Measurements from ENCODE around the gene CBFA2T2.
"Not testable (repeated sequence)": the region's sequence is repeated elsewhere in the genome, so short reads cannot be mapped to it uniquely, and the experiment has no call there.

CBFA2T2 gene

DNA sequence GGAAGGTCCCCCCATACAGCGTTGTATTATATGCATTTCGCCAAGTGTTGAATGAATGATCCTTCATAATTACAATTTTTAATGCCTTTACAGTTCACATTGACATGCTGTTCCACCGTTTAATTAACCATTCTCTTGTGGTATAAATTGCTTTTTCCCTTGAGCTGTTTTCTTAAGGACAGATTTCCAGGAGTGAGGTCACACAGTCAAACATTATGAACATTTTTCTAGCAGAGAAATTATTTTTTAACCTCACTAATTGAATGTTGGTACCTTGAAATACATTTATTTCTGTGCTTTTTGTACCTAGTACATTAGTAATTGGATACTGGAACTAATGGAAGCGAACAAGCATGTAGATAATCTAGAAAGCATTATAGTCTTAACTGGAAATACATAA, 95.5 kb downstream of the CBFA2T2 start:
- Histone ChIP-seq H3K27me3 (replicated peaks in 2 of 5; ENCODE audit: control insufficient read depth in 4 of 5, insufficient read depth in 5 of 5, low read length in 4 of 5) (no peaks in the 10 kb centered on the region), H3K9me3 (ENCODE audit: control extremely low read depth in 1 of 5, control insufficient read depth in 4 of 5, insufficient read depth in 2 of 5, low read depth in 1 of 5, low read length in 4 of 5) (no peaks in the 10 kb centered on the region), H3K36me3 (ENCODE audit: control insufficient read depth in 4 of 4, insufficient read depth in 4 of 4, low read length in 3 of 4) (no peaks in the 10 kb centered on the region), H3K27ac (ENCODE audit: insufficient read depth in 1 of 2, low read depth in 1 of 2, low read length in 2 of 2, poor library complexity in 1 of 2, severe bottlenecking in 2 of 2) (no peak overlapping the region), H3K4me1 (ENCODE audit: control extremely low read depth in 1 of 4, control insufficient read depth in 4 of 4, insufficient read depth in 4 of 4, low read length in 3 of 4) (no peaks in the 10 kb centered on the region), H3K4me3 (ENCODE audit: control insufficient read depth in 1 of 7, extremely low read depth in 1 of 7, insufficient read depth in 4 of 7, low read depth in 2 of 7, low read length in 6 of 7) (no peak overlapping the region)
- CTCF ChIA-PET = no interaction called here
- no CpG with 5 or more reads among the region's 4 CpGs for WGBS (ENCODE audit: insufficient coverage)
- DNase-seq = no peak
- POLR2A ChIA-PET = no interaction called here

GRCh38 chr20:33589059-33589458, 99.2 kb downstream of the CBFA2T2 start:
- Histone ChIP-seq H3K27ac (ENCODE audit: insufficient read depth in 1 of 2, low read depth in 1 of 2, low read length in 2 of 2, poor library complexity in 1 of 2, severe bottlenecking in 2 of 2) (no peak overlapping the region), H3K4me1 (ENCODE audit: control extremely low read depth in 1 of 4, control insufficient read depth in 4 of 4, insufficient read depth in 4 of 4, low read length in 3 of 4) (no peaks in the 10 kb centered on the region), H3K36me3 (ENCODE audit: control insufficient read depth in 4 of 4, insufficient read depth in 4 of 4, low read length in 3 of 4) (no peaks in the 10 kb centered on the region), H3K9me3 (ENCODE audit: control extremely low read depth in 1 of 5, control insufficient read depth in 4 of 5, insufficient read depth in 2 of 5, low read depth in 1 of 5, low read length in 4 of 5) (no peaks in the 10 kb centered on the region), H3K27me3 (replicated peaks in 2 of 5; ENCODE audit: control insufficient read depth in 4 of 5, insufficient read depth in 5 of 5, low read length in 4 of 5) (no peaks in the 10 kb centered on the region), H3K4me3 (ENCODE audit: control insufficient read depth in 1 of 7, extremely low read depth in 1 of 7, insufficient read depth in 4 of 7, low read depth in 2 of 7, low read length in 6 of 7) (no peak overlapping the region)
- POLR2A ChIA-PET = no interaction called here
- CTCF ChIA-PET = interaction anchor here (0.8 to 1.8 kb wide), 4 partner anchors 12 to 79 kb away, joined by 3 to 5 read pairs (median 3); no protein-coding TSS in a partner anchor
- DNase-seq = no peak

DNA sequence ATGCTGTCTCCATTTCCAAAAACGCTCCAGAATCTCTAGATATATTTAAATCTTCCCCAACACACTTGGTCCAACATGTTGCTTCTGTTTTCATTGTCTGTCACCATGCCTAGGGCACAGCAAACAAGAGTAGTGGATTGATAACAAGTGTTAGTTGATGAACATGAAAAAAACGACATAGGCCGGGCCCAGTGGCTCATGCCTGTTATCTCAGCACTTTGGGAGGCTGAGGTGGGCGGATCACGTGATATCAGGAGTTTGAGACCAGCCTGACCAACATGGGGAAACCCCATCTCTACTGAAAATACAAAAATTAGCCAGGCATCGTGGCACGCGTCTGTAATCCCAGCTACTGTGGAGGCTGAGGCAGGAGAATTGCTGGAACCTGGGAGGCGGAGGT, 102.0 kb downstream of the CBFA2T2 start:
- H3K27ac ChIP-seq (ENCODE audit: insufficient read depth in 1 of 2, low read depth in 1 of 2, low read length in 2 of 2, poor library complexity in 1 of 2, severe bottlenecking in 2 of 2); H3K4me3 ChIP-seq (ENCODE audit: control insufficient read depth in 1 of 7, extremely low read depth in 1 of 7, insufficient read depth in 4 of 7, low read depth in 2 of 7, low read length in 6 of 7); H3K9me3 ChIP-seq (ENCODE audit: control extremely low read depth in 1 of 5, control insufficient read depth in 4 of 5, insufficient read depth in 2 of 5, low read depth in 1 of 5, low read length in 4 of 5); CTCF ChIA-PET; POLR2A ChIA-PET; H3K4me1 ChIP-seq (ENCODE audit: control extremely low read depth in 1 of 4, control insufficient read depth in 4 of 4, insufficient read depth in 4 of 4, low read length in 3 of 4); H3K27me3 ChIP-seq (replicated peaks in 2 of 5; ENCODE audit: control insufficient read depth in 4 of 5, insufficient read depth in 5 of 5, low read length in 4 of 5); H3K36me3 ChIP-seq (ENCODE audit: control insufficient read depth in 4 of 4, insufficient read depth in 4 of 4, low read length in 3 of 4): not testable (repeated sequence)
- 100% methylated on average over 1 of the region's 9 CpGs for WGBS (ENCODE audit: insufficient coverage)
- peak; percentile 4 to 59 (median 34) for DNase-seq

- H3K27me3 ChIP-seq (replicated peaks in 2 of 5; ENCODE audit: control insufficient read depth in 4 of 5, insufficient read depth in 5 of 5, low read length in 4 of 5) = no peaks in the 10 kb centered on the region
- no peak overlapping the region for H3K4me3 ChIP-seq (ENCODE audit: control insufficient read depth in 1 of 7, extremely low read depth in 1 of 7, insufficient read depth in 4 of 7, low read depth in 2 of 7, low read length in 6 of 7)
- no peak for DNase-seq
- CTCF ChIA-PET = no interaction called here
- H3K4me1 ChIP-seq (ENCODE audit: control extremely low read depth in 1 of 4, control insufficient read depth in 4 of 4, insufficient read depth in 4 of 4, low read length in 3 of 4) = no peaks in the 10 kb centered on the region
- H3K27ac ChIP-seq (ENCODE audit: insufficient read depth in 1 of 2, low read depth in 1 of 2, low read length in 2 of 2, poor library complexity in 1 of 2, severe bottlenecking in 2 of 2) = no peak overlapping the region
- POLR2A ChIA-PET = no interaction called here
- H3K9me3 ChIP-seq (ENCODE audit: control extremely low read depth in 1 of 5, control insufficient read depth in 4 of 5, insufficient read depth in 2 of 5, low read depth in 1 of 5, low read length in 4 of 5) = no peaks in the 10 kb centered on the region
- H3K36me3 ChIP-seq (ENCODE audit: control insufficient read depth in 4 of 4, insufficient read depth in 4 of 4, low read length in 3 of 4) = peaks cover 0 to 3% (median 0%) of the 10 kb centered on the region in 4 experiments
- WGBS (ENCODE audit: insufficient coverage) = 100% methylated on average over 1 of the region's 2 CpGs
Measured at GRCh38 chr20:33594743-33595142, 104.8 kb downstream of the CBFA2T2 start.

DNA sequence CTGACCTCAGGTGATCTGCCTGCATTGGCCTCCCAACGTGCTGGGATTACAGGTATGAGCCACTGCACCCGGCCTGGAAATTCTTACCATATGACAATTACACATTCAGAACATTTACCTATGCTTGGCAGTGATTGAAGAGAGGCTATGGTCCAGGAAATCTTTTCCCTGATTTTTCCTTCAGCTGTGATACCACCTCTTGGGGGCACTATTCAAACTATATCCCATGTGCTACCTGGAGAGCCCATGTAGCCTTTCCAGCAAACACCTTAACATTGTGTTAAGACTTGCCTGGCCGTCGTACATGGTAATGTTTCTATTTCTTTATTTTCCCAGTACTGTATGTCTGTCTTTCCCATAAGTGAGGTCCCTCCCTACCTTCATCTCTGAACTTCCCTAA, 110.5 kb downstream of the CBFA2T2 start:
- Histone ChIP-seq H3K4me3 (ENCODE audit: control insufficient read depth in 1 of 7, extremely low read depth in 1 of 7, insufficient read depth in 4 of 7, low read depth in 2 of 7, low read length in 6 of 7) (no peak overlapping the region), H3K36me3 (ENCODE audit: control insufficient read depth in 4 of 4, insufficient read depth in 4 of 4, low read length in 3 of 4) (peaks cover 0 to 3% (median 0%) of the 10 kb centered on the region in 4 experiments), H3K4me1 (ENCODE audit: control extremely low read depth in 1 of 4, control insufficient read depth in 4 of 4, insufficient read depth in 4 of 4, low read length in 3 of 4) (no peaks in the 10 kb centered on the region), H3K9me3 (ENCODE audit: control extremely low read depth in 1 of 5, control insufficient read depth in 4 of 5, insufficient read depth in 2 of 5, low read depth in 1 of 5, low read length in 4 of 5) (no peaks in the 10 kb centered on the region), H3K27ac (ENCODE audit: insufficient read depth in 1 of 2, low read depth in 1 of 2, low read length in 2 of 2, poor library complexity in 1 of 2, severe bottlenecking in 2 of 2) (no peak overlapping the region), H3K27me3 (replicated peaks in 2 of 5; ENCODE audit: control insufficient read depth in 4 of 5, insufficient read depth in 5 of 5, low read length in 4 of 5) (no peaks in the 10 kb centered on the region)
- DNase-seq = no peak
- 89% methylated on average over 4 of the region's 4 CpGs for WGBS (ENCODE audit: insufficient coverage)
- ChIA-PET CTCF (no interaction called here), POLR2A (no interaction called here)

DNA sequence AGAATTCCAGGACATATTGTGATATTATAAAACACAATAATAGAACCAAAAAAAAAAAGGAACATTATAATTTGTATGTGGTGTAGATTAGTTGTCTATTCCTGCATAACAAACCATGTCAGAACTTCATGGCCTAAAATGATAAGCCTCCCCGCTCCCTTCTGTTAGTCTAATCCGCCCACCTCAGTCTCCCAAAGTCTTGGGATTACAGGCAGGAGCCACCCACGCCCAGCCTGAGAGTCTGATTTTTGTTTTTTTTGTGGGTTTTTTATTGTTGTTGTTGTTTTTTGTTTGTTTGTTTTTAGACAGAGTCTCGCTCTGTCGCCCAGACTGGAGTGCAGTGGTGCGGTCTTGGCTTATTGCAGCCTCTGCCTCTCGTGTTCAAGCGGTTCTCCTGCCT, 111.1 kb downstream of the CBFA2T2 start:
- no peaks in the 10 kb centered on the region for H3K9me3 ChIP-seq (ENCODE audit: control extremely low read depth in 1 of 5, control insufficient read depth in 4 of 5, insufficient read depth in 2 of 5, low read depth in 1 of 5, low read length in 4 of 5)
- ChIA-PET CTCF (interaction anchor here (0.6 to 1.0 kb wide), 2 partner anchors 12 to 137 kb away, joined by 3 read pairs; no protein-coding TSS in a partner anchor), POLR2A (no interaction called here)
- H3K27ac ChIP-seq (ENCODE audit: insufficient read depth in 1 of 2, low read depth in 1 of 2, low read length in 2 of 2, poor library complexity in 1 of 2, severe bottlenecking in 2 of 2) = no peak overlapping the region
- peaks cover 0 to 3% (median 0%) of the 10 kb centered on the region in 4 experiments for H3K36me3 ChIP-seq (ENCODE audit: control insufficient read depth in 4 of 4, insufficient read depth in 4 of 4, low read length in 3 of 4)
- H3K4me3 ChIP-seq (ENCODE audit: control insufficient read depth in 1 of 7, extremely low read depth in 1 of 7, insufficient read depth in 4 of 7, low read depth in 2 of 7, low read length in 6 of 7) = no peak overlapping the region
- no peak for DNase-seq
- no peaks in the 10 kb centered on the region for H3K4me1 ChIP-seq (ENCODE audit: control extremely low read depth in 1 of 4, control insufficient read depth in 4 of 4, insufficient read depth in 4 of 4, low read length in 3 of 4)
- no peaks in the 10 kb centered on the region for H3K27me3 ChIP-seq (replicated peaks in 2 of 5; ENCODE audit: control insufficient read depth in 4 of 5, insufficient read depth in 5 of 5, low read length in 4 of 5)
- WGBS (ENCODE audit: insufficient coverage) = 100% methylated on average over 4 of the region's 8 CpGs

DNA sequence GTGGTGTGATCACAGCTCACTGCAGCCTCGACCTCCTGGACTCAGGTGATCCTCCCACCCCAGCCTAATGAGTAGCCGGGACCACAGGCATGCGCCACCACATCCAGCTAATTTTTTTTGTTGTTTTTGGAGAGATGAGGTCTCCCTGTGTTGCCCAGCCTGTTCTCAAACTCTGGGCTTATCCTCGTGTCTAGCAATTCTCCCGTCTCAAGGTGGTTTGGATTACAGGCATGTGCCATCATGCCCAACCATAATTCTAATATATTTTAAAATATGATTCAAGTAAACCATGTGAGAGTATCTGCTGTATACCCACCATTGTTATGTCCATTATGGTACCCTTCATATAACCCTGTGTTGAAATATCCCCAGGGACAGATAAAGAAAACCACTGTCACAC, 112.0 kb downstream of the CBFA2T2 start:
- Histone ChIP-seq H3K4me1 (ENCODE audit: control extremely low read depth in 1 of 4, control insufficient read depth in 4 of 4, insufficient read depth in 4 of 4, low read length in 3 of 4) (no peaks in the 10 kb centered on the region), H3K4me3 (ENCODE audit: control insufficient read depth in 1 of 7, extremely low read depth in 1 of 7, insufficient read depth in 4 of 7, low read depth in 2 of 7, low read length in 6 of 7) (no peak overlapping the region), H3K36me3 (ENCODE audit: control insufficient read depth in 4 of 4, insufficient read depth in 4 of 4, low read length in 3 of 4) (peaks cover 0 to 3% (median 0%) of the 10 kb centered on the region in 4 experiments), H3K27ac (ENCODE audit: insufficient read depth in 1 of 2, low read depth in 1 of 2, low read length in 2 of 2, poor library complexity in 1 of 2, severe bottlenecking in 2 of 2) (no peak overlapping the region), H3K27me3 (replicated peaks in 2 of 5; ENCODE audit: control insufficient read depth in 4 of 5, insufficient read depth in 5 of 5, low read length in 4 of 5) (no peaks in the 10 kb centered on the region), H3K9me3 (ENCODE audit: control extremely low read depth in 1 of 5, control insufficient read depth in 4 of 5, insufficient read depth in 2 of 5, low read depth in 1 of 5, low read length in 4 of 5) (no peaks in the 10 kb centered on the region)
- WGBS (ENCODE audit: insufficient coverage) = 80% methylated on average over 1 of the region's 5 CpGs
- ChIA-PET CTCF (interaction anchor here (1.0 kb wide), 1 partner anchor 13 kb away, joined by 3 read pairs; no protein-coding TSS in a partner anchor), POLR2A (no interaction called here)
- DNase-seq = no peak
